Subcutaneous adipose tissue (tissue), 4 donors: ENCODE results near the gene HBE1. TPM values are rescaled to one million over a fixed set of nuclear protein-coding genes. Genes with fewer than 3 reads are reported as not detected.

ENCODE experiments used
- total RNA-seq, 4 donors: library from RNA; depleted of rRNA; stranded (reverse); fragments of >200 nt; gene quantifications; one replicate each; pipeline ENCODE4 v1.1.0, GENCODE V29; 2016
- TF ChIP-seq, protein P1 (sequence below): fragments of 450-650 bp; IDR thresholded peaks from one replicate; pipeline ENCODE4 v1.5.1; 2016; ENCODE audit warnings: low read depth, mild to moderate bottlenecking, control low read depth, antibody characterized with exemption, moderate library complexity

The HBE1 gene
- total RNA-seq, 4 donors from 2014 or later: not detected

DNA sequence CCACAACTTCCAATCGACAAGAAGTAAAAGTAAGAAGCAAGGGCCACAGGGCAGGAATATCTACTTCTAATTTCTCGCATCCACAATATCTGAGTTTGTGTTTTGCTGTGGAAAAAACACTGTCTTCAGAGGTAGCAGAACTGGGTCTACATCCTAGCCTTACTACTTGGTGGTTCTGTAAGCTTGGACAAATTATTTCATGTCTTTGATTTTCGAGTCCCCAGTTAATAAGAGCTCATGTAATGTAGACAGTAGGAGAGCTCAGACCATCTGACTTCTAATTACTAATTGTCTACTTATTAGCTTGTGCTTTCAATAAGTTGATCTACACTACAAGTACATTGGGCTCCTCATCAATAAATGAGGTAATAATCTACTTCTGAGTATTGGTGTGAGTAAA, 13.3 kb upstream of the HBE1 start:
- TF ChIP-seq, protein P1, sequence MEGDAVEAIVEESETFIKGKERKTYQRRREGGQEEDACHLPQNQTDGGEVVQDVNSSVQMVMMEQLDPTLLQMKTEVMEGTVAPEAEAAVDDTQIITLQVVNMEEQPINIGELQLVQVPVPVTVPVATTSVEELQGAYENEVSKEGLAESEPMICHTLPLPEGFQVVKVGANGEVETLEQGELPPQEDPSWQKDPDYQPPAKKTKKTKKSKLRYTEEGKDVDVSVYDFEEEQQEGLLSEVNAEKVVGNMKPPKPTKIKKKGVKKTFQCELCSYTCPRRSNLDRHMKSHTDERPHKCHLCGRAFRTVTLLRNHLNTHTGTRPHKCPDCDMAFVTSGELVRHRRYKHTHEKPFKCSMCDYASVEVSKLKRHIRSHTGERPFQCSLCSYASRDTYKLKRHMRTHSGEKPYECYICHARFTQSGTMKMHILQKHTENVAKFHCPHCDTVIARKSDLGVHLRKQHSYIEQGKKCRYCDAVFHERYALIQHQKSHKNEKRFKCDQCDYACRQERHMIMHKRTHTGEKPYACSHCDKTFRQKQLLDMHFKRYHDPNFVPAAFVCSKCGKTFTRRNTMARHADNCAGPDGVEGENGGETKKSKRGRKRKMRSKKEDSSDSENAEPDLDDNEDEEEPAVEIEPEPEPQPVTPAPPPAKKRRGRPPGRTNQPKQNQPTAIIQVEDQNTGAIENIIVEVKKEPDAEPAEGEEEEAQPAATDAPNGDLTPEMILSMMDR: no peak

GRCh38 chr11:5282628-5283027, 12.9 kb upstream of the HBE1 start:
- TF ChIP-seq, protein P1: no peak

DNA sequence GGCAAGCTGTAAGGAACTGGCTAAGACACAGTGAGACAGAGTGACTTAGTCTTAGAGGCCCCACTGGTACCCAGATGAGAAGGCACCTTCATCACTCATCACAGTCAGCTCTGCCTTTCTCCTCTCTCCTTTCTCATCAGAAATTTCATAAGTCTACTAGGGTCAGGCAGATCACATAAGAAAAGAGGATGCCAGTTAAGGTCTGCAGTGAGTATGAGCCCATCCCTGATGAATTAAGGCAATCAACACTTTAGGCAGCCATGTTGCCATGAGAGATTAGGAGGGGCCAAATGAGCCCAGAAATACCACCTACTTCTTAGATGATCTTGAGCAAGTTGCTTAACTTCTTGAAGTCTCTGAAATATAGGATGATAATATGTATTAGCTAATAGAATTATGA, 11.9 kb upstream of the HBE1 start:
- TF ChIP-seq, protein P1: no peak

GRCh38 chr11:5280582-5281102, 10.9 kb upstream of the HBE1 start:
- TF ChIP-seq, protein P1: no peak

- TF ChIP-seq, protein P1: no peak
These were observed 9.8 kb upstream of the HBE1 start for GRCh38 chr11:5279471-5280090.

- TF ChIP-seq, protein P1: no peak
These were observed 8.2 kb upstream of the HBE1 start for GRCh38 chr11:5277807-5278382.

GRCh38 chr11:5276697-5277096, 7.0 kb upstream of the HBE1 start:
- TF ChIP-seq, protein P1: no peak
